GM18873 (cell line): ENCODE data around the gene AXIN2.

Experiments used
- ATAC-seq: cut with Tn5 transposase; IDR thresholded peaks from one replicate; pipeline ENCODE4 v1.9.1; 2021; ENCODE audit warnings: mild to moderate bottlenecking, moderate library complexity, moderate number of reproducible peaks; ENCODE audit not compliant: unreplicated experiment, low FRiP score

AXIN2 gene

DNA sequence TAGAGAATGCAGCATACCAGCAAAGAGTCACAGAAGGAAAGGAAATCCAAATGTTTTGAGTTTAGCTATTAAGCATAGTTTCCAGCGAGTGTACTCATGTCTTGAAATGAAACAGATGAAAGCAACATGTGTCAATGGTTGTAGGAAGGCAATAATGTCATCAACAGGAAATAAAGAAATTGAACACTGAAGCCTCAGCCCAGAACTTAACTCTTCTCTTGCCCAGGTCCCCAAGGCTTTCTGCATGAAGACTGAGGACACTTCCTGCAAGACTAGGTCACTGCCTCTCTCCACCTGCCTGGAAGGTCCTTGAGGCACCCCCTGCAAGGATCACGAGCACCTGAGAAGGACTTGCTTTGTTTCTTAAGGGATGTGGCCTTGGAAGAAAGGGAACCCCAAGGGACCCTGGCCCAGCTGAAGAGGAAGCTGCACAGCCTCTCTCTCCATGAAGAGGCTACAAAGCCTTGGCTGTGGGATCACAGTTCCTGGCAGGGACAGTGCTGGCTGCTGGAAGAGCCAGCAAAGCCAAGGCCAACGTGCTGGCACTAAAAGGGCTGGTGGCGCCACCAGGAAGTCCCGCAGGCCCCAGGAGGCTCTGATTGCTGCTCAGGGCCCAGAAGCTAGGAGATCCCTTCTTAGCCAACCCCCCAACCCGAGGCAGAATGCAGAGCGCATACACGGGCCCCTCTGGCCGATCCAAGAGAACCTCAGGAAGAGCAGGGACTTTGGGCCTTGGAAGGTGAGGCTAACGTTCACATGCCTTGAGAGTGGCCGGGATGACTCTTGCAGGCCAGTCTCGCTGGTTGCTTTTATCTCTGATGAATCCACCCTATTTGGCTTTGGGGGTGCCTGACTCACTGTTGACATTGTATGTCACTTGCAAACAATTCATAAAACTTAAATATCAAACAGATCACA is 23.4 kb upstream of the AXIN2 start:
- no peak for ATAC-seq

DNA sequence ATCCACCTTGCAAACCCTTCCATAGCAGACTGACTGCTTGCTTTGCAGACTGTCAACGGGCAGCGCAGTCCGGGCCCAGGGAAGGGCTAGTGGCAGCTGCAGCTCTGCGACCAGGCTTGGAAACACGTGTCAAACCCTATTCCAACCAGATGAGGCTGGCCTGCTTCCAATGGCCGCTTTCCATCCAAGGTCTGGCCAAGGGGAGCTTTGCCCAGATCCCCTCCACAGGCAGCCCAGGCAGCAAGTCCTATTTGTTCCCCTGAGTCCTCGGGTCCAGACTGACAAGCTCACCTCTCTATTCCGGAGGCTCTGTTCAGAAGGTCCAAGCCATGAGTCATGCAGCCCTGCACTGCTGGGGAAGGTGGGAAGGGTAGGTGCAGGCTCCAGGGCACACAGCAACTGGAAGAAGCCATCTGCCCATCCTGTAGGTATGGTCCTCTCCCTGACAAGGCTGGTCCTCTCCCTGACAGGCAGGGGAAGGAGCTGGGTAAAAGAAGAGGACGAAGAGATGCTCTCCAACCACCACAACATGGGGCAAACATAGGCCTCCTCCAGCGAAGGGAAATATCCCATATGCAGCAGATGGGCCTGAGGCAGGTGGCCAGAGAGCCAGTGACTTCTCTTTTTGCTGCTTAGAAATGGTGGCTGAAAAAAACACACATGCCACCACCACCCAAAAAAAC is 22.6 kb upstream of the AXIN2 start:
- ATAC-seq: no peak

DNA sequence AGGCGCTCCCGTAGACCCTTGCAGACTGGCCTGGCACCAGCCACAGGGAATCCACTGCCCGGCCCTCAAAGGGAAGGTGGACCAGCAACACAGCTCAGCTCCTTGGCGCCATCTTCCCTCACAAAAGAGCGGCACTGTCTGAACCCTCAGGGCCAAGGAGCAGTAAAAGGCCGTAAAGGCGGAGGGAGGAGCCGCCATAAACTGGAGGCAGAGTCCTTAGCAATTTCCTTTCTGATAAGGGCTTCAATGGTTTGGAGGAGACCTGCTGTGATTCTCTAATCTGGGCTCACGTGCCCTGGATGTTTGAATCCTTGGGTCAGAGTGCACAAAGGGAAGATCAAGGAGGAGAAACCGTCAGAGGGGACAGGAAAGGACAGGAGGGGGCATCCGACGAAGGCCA is 15.5 kb upstream of the AXIN2 start:
- ATAC-seq: no peak

DNA sequence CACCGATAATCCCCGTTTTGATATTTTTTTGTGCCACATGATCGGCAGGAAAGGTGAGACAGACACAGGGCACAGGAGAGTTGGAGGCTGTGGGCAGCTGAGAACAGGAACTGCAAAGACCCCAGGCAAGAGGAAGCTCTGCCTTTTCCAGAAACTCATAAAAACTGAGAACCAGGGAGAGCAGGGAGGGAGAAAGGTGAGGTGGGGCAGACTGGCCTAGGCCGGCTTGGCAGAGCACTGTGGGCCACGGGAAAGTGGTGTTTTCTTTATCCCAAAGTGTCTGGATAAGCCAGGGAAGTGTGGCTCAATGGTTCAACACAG is 11.8 kb upstream of the AXIN2 start:
- no peak for ATAC-seq

DNA sequence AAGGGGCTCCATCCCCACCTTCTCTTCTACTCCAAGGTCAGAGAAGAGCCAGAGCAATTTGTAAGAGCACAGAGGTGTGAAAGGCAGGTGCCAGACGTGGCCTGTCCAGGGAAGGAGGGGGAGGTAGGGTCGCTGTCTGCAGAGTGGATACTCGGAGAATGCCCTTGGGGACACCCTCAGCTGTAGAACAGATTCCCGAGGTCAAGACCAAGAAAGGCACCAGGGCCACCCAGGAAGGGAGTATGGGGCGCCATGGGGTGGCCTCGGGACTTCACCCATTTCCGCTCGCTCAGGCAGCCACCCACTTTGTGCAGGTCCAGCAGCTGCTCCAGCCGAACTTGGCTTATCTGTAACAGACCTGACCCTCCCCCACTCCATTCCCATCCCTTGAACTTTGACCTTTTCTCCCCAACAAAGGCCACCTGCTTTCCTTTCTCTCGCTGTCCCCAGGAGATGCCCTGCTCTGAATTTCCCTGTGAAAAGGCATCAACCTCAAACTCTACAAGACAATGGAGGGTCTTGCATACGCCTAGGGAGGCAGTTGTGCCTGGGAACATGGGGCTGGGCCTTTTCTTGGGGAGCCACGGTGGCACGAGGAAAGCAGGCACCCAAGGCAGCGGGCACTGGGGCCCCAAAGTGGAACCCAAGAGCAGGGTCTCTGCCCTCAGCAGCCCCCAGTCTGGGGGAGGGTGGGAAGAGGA is 11.3 kb upstream of the AXIN2 start:
- ATAC-seq: no peak

DNA sequence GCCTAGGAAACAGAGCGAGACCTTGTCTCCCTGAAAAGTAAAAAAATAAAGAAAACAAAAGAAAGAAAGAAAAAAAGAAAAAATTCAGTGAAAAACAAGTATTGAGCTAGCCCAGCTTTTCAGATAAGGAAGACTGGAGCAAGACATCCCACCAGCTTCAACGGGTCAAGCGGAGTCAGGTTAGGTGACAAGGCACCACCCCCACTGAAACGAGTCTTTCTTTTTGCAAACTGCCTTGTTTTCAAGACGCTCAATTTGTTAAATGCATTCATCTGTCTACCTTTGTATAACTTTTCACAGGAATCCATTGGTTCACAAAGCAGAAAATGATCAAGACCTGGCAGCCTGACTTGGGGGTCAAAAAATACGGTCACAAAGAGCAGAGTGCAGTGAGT is 10.7 kb upstream of the AXIN2 start:
- no peak for ATAC-seq

DNA sequence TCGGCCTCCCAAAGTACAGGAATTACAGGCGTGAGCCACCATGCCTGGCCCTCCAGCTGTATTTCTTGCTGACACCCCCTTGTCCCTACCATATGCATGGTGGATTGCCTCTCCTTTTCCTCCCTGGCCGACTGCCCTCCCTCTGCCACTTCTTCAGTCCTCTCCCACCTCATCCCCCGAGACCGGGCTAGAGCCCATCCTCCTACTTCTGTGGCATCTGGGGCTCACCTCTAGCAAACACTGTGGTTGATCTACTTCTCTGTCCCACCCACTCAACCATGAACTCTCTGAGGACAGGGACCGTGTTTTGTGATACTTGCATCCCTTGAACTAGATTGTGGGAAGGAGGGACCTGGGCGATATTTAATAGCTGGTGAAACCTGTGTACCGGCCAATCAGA is 7.5 kb upstream of the AXIN2 start:
- ATAC-seq: no peak

DNA sequence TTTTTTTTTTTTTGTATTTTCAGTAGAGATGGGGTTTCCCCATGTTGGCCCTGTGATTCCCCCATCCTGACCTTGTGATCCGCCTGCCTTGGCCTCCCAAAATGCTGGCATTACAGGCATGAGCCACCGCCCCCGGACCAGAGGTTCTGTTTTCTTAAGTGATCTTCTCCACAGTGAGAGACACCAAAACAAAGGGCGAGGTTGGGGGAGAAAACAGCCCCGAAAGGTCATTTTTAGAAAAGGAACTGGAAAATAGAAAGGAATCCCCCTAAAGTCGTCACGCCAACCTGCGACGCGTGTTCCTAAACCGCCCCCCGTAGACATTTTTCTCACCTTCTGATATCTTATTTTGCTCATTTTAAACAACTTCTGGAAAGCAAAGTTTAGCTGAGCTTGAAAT is 6.1 kb upstream of the AXIN2 start:
- no peak for ATAC-seq

DNA sequence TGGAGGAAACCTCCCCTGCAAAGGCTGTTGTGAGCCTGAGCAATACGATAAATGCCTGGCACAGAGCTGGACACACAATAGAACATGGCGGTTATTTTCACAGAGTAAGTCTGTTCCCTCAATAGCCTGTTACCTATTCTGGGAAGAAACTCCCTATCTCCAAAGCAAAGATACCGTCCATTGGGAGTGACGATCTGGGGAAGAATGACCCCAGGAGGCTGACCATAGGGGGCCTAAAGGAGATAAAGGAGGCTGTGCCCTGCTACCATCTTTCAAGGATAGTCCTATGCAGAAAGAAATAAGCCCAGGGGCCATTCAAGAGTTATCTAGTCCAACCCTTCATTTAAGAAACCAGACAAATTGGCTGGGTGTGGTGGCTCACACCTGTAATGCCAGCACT is 4.1 kb upstream of the AXIN2 start:
- ATAC-seq: no peak

DNA sequence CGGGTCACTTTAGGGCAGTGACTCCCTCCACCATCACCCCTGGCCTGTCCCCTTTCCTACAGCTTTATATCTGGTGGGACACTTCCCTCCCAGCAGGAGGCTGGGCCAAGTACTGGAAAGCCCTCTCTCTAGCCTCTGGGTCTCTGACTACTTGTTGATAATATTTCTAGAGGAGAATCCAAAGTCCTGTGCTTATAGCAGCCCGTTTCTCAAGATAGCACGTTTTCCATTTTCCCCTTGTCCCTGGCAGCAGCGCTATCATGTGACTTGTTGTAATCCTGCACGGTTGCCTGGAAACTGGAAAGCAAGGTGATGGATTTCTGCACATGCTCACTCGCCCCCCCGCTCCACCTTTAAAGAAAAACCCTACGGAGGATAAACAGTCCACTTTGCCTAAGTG is 3.3 kb upstream of the AXIN2 start:
- ATAC-seq: no peak

DNA sequence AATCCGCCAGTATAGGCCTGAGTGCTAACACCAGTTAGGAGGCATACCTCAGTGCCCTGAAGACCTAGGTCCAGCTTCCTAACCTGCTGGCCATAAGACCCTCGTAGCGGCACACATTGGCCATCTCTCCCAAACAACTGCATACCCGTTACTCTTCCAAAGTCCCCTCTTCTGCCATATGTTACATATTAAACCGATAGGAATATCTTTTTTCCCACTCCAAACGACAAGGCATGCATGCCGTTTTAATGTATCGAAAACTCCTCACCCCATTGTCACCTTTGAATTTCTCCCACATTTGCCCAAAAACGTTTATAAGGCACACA is 721 bp upstream of the AXIN2 start:
- ATAC-seq: no peak

DNA sequence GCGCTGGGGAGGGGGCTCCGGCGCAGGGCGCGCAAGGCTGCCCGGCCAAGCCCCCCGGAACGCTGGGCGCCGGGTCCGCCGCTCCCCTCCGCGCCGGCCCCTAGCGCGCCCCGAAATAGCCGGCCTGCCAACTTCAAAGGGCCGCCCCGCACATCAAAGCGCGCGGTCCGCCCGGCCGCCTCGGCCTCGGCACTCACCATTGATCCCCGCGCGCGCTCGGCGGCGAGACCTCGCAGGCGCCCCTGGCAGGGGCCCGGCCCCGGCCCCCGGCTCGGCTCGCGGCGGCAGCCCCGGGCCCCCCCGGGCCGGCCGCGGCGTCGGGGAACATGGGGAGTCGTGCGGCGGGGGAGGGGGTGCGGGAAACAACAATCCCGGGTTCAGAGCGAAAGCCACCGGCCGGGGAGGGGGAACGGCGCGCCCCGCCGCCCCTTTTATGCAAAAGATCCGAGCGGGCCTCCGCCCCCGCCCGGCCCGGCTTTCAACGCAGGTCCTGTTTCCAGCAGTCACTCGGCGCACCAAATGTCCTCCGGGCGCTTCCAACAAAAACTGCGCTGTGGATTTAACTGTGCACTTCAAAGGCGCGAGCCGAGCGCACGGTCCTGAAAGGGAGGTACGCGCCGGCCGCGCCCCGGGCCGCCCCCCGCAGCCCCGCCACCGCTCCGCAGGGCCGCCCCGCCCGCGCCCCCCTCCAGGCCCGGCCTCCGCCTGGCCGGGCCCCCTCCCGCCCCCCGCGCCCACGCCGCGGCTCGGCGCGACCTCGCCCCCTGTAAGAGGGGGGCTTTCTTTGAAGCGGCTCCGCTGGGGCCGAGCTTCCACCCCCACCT is 608 bp downstream of the AXIN2 start:
- ATAC-seq: no peak

DNA sequence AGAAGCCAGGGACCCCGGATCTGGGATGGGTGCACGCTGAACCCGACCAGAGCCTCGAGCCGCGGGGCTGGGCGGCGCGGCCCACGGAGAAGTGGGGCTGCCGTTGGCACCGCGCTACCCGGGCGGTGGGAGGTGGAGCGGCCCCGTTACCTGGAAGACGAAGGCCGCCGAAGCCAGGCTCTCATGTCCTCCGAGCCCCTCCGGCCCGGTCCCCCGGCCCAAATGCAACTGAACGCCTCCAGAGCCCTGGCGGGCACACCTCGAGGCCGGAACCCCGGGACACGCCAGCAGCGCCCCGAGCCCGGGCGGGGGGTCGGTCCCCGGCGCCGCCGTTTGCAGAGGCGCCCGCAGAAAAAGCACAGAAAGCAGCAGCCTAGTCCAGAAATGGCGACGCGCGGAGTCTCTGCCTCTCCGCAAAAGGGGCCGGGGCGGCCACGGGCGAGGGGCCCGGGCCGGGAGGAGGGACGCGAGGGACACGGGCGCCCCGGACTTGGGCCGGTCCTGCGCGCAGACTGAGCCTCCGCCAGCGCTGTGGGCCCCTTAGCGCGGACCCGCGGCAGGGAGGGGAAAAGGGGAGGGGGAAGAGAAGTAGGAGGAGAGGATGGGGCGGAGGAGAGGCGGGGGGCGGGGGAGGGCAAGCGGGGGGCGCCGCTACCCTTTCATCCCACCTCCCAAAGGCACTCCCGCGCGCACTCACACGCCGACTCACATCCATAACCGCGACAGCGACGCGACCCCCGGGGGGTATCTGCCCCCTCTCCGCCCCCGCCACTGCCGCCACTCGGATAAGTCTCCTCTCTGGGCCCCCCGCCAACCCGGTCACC is 1.4 kb downstream of the AXIN2 start:
- no peak for ATAC-seq

DNA sequence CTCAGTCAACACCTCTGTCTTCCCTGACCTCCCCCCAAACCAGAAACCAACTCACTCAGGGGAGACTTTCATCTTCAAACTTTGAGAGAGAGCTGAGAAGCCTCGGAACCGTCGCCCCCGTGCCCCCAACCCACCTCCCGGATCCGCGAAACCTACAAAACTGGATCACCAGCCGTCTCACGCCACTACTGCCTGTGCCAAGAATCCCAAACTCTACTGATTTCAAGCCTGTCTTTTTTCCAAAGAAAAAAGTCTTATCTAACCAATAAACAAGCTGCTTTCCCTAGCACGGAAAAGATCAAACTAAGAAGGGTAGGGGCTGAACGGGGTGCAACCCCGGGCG is 2.0 kb downstream of the AXIN2 start:
- ATAC-seq: no peak

DNA sequence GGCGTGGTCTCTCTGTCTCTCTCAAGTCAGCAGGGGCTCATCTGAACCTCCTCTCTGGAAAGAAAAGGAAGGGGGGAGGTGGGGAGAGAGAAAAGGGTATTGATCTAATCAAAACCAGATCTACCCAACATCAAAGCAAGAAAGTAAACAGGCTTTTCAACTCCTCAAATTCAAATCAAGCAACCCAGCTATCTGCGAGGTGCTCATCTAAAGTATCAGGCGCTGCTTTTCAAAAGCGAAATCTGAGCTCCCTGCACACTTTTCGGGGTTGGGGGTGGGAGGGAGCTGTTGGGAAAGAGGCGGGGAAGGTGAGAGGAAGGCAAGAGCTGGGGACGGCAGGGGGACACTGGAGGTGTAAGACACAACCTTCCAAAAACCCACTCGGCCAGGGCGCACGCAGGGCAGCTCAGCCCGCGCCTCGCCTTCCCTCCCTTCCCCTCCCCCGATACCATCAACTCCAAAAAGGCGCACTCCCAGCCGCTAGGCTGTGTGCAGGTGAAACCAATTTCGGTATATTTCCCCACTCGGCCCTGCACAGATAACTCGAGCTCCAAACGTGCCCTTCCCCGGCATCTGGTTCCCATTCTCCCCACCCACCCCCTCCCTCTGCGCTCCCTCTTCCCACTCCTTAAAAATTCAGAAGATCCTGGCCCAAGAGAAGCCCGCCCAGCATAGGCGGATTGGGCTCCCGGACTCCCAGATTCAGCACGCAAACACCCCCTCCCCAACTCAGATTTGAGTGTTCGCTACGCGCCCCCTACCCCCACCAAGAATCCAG is 2.6 kb downstream of the AXIN2 start:
- no peak for ATAC-seq

DNA sequence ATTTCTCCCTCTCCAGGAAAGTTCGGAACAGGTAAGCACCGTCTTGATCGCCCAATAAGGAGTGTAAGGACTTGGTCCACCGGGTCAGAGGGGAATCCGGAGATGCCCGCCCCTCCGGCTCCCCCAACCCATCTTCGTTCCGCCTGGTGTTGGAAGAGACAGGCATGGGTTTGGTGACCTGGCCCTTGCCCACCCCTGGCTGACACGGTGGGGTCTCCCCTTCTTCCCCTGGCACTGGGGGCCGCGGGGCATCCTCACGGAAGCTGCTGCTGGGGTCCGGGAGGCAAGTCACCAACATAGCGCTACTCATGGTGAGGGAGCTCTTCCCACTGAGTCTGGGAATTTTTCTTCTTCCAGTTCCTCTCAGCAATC is 3.2 kb downstream of the AXIN2 start:
- no peak for ATAC-seq

DNA sequence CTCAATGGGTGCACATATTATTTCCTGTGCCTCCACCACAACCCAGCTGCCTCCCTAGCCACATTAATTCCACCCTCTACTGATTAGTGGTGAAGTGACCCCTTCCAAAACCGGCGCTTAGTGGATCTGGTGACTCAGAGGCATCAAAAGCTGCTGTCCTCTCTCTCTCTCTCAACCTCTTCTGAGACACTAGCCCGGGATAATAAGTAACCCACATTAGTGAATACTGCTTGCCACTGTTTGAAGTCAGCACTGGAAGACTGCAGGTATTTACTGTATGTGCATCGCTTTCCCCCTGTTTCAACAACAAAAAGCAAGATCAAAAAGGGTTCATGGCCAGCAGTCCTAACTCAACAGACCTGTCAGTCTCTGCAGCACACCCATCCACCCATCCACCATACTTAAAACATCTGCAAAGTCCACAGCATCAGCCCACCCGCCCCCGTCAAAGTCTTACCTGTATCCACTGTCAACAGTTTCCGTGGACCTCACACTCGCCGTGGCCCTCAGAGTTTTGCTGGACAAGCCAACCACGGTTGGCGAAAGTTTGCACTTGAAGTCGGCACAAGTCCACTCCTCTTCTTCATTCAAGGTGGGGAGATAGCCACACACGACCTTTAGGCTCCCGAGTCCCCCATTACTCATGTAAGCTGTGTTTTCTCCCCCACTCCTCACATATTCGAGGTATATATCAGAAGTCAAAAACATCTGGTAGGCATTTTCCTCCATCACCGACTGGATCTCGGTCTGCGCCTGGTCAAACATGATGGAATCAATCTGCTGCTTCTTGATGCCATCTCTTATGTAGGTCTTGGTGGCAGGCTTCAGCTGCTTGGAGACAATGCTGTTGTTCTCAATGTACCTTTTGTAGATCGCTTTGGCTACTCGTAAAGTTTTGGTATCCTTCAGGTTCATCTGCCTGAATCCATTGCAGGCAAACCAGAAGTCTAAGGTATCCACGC is 3.8 kb downstream of the AXIN2 start:
- no peak for ATAC-seq

DNA sequence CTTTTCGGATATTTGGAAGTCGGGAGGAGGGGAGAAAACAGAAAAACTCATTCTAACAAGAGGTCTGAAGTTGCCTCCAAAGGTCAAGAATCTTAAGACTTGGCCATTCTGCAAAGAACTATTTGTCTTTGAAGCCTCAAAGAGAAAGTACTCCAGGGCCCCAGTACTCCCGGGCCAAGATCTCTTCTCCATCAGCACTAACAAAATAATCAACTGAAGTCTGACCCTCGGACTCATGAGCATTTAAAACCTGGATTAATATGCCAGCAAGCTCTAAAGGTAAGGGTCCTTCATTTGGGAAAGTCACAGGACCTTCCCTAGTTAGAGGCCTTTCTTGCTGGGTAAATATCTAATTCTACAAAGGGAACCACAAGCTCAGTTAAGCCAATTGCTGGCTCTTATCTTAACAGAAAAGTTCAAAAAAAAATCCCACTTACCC is 4.5 kb downstream of the AXIN2 start:
- ATAC-seq: no peak
